Upper lobe of left lung (tissue), 6 donors: Measurements from ENCODE around the gene FAM200B. TPM values are rescaled to one million over a fixed set of nuclear protein-coding genes. Genes with fewer than 3 reads are reported as not detected.
A peak's percentile ranks its signal among the peaks of the same experiment; 100 is the strongest.

Source experiments
- ATAC-seq, 2 donors: fragments of 200-7000 bp; cut with Tn5 transposase; one replicate each; pipeline ENCODE4 v1.9.1; 2022; ENCODE audit warnings: mild to moderate bottlenecking in 2 of 2, moderate library complexity in 2 of 2; ENCODE audit not compliant: low FRiP score in 2 of 2
- DNase-seq, 2 donors: peaks; one replicate each; pipeline ENCODE4 v3.0.0-alpha.2; 2019 to 2020
- H3K27ac ChIP-seq, 4 donors: fragments of 200-600 bp; sonication (generic); one replicate each; pipeline ENCODE4 v1.5.1; 2016 to 2019
- H3K27me3 ChIP-seq, 4 donors: fragments of 200-600 bp; sonication (generic); one replicate each; pipeline ENCODE4 v1.5.1; 2017 to 2019
- H3K36me3 ChIP-seq, 4 donors: fragments of 200-600 bp; sonication (generic); one replicate each; pipeline ENCODE4 v1.5.1; 2016 to 2019
- H3K4me1 ChIP-seq, 4 donors: fragments of 200-600 bp; sonication (generic); one replicate each; pipeline ENCODE4 v1.5.1; 2018 to 2019
- H3K4me3 ChIP-seq, 4 donors: fragments of 200-600 bp; sonication (generic); one replicate each; pipeline ENCODE4 v1.5.1; 2017 to 2019; ENCODE audit warnings: mild to moderate bottlenecking in 2 of 4, moderate library complexity in 1 of 4
- H3K9me3 ChIP-seq, 4 donors: fragments of 200-600 bp; sonication (generic); one replicate each; pipeline ENCODE4 v1.5.1; 2018 to 2019
- CTCF ChIP-seq, 6 experiments: fragments of 450-650 bp in 4 of 6; fragments of 200-600 bp in 2 of 6; sonication (generic) in 2 of 6; IDR thresholded peaks; one replicate each; pipeline ENCODE4 v1.5.1; 2016 to 2019; ENCODE audit warnings: antibody characterized with exemption in 6 of 6
- EP300 ChIP-seq, 4 donors: sonication (generic); formaldehyde crosslinking; IDR thresholded peaks; one replicate each; pipeline ENCODE4 v1.5.1; 2017; ENCODE audit warnings: antibody characterized with exemption in 4 of 4, control low read depth in 2 of 4
- POLR2A ChIP-seq, 4 donors: fragments of 450-650 bp; IDR thresholded peaks; one replicate each; pipeline ENCODE4 v1.5.1; 2016 to 2017; ENCODE audit warnings: antibody characterized with exemption in 4 of 4, mild to moderate bottlenecking in 2 of 4
- POLR2AphosphoS5 ChIP-seq, 2 donors: sonication (generic); formaldehyde crosslinking; IDR thresholded peaks; one replicate each; pipeline ENCODE4 v1.5.1; 2017; ENCODE audit warnings: antibody characterized with exemption in 2 of 2
- WGBS, 2 donors: methylation state at CpG; one replicate each; pipeline ENCODE4 v1.1.5; 2017 to 2018; 5-methylcytosine and 5-hydroxymethylcytosine counted together
- total RNA-seq, 6 donors: library from RNA; depleted of rRNA in 4 of 6; stranded (reverse); fragments of >200 nt in 4 of 6; gene quantifications; one replicate each; pipeline versions ENCODE4 v1.1.0 to v1.2.1, GENCODE V29; 2016 to 2021
- donor health status: DM: no; HTN: no; CAD: no; lungs with moderate emphysema.
- donor health status: DM: no; HTN: yes; CAD: no; lungs with severe emphysema.

FAM200B gene
- total RNA-seq, 6 donors from 2014 or later, result 13.6 to 48.2 (median 26.9) TPM

GRCh38 chr4:15689540-15689939 lies 7.9 kb downstream of the FAM200B start:
- H3K4me3 ChIP-seq, result no peak overlapping the region
- peak overlapping the region in 3 of 4 donors; percentile 42 to 80 (median 57) for H3K27ac ChIP-seq
- DNase-seq (peak in 1 of 2 donors; percentile 51), ATAC-seq (peak in 1 of 2 donors; percentile 47)
- no peaks in the 10 kb centered on the region for H3K9me3 ChIP-seq
- H3K27me3 ChIP-seq, result no peaks in the 10 kb centered on the region
- TF ChIP-seq POLR2A (IDR thresholded peaks at IDR 0.05), result no peak
- no peak for TF ChIP-seq POLR2AphosphoS5 (IDR thresholded peaks at IDR 0.05)
- no peak for TF ChIP-seq EP300 (IDR thresholded peaks at IDR 0.05)
- TF ChIP-seq CTCF (IDR thresholded peaks at IDR 0.05), result no peak
- H3K36me3 ChIP-seq, result peaks cover 0 to 30% (median 3%) of the 10 kb centered on the region in 4 donors
- 72 to 89% methylated on average over 2 of the region's 2 CpGs for WGBS, 2 donors
- H3K4me1 ChIP-seq, result peaks cover 0 to 17% (median 11%) of the 10 kb centered on the region in 4 donors

- Histone ChIP-seq H3K27ac (peak overlapping the region in 3 of 4 donors; percentile 42 to 80 (median 57)), H3K4me3 (no peak overlapping the region), H3K9me3 (no peaks in the 10 kb centered on the region), H3K36me3 (peaks cover 0 to 30% (median 3%) of the 10 kb centered on the region in 4 donors), H3K4me1 (peaks cover 0 to 12% (median 7%) of the 10 kb centered on the region in 4 donors), H3K27me3 (no peaks in the 10 kb centered on the region)
- TF ChIP-seq POLR2AphosphoS5 (IDR thresholded peaks at IDR 0.05) (peak in 1 of 2 donors; percentile 43), CTCF (IDR thresholded peaks at IDR 0.05) (no peak)
- 67 to 80% methylated on average over 7 of the region's 7 CpGs for WGBS, 2 donors
- DNase-seq (no peak), ATAC-seq (peak; percentile 34 to 85)
Observed at GRCh38 chr4:15690020-15690809, 8.6 kb downstream of the FAM200B start.

GRCh38 chr4:15691346-15692135 lies 9.9 kb downstream of the FAM200B start:
- DNase-seq (no peak), ATAC-seq (peak in 1 of 2 donors; percentile 82)
- Histone ChIP-seq H3K4me1 (peaks cover 0 to 12% (median 4%) of the 10 kb centered on the region in 4 donors), H3K27ac (peak overlapping the region in 2 of 4 donors; percentile 44 to 80), H3K4me3 (no peak overlapping the region), H3K9me3 (no peaks in the 10 kb centered on the region), H3K27me3 (no peaks in the 10 kb centered on the region), H3K36me3 (peaks cover 0 to 24% (median 3%) of the 10 kb centered on the region in 4 donors)
- TF ChIP-seq POLR2AphosphoS5 (IDR thresholded peaks at IDR 0.05) (no peak), CTCF (IDR thresholded peaks at IDR 0.05) (no peak)
- WGBS, 2 donors, result 54 to 58% methylated on average over 3 of the region's 3 CpGs

GRCh38 chr4:15692602-15693001 lies 11.0 kb downstream of the FAM200B start:
- TF ChIP-seq POLR2AphosphoS5 (IDR thresholded peaks at IDR 0.05) (no peak), CTCF (IDR thresholded peaks at IDR 0.05) (no peak), EP300 (IDR thresholded peaks at IDR 0.05) (no peak), POLR2A (IDR thresholded peaks at IDR 0.05) (no peak)
- Histone ChIP-seq H3K4me3 (no peak overlapping the region), H3K4me1 (peaks cover 0 to 12% (median 4%) of the 10 kb centered on the region in 4 donors), H3K27ac (no peak overlapping the region), H3K36me3 (peaks cover 0 to 13% (median 0%) of the 10 kb centered on the region in 4 donors), H3K27me3 (no peaks in the 10 kb centered on the region), H3K9me3 (no peaks in the 10 kb centered on the region)
- ATAC-seq (no peak), DNase-seq (no peak)
- 85 to 94% methylated on average over 2 of the region's 2 CpGs for WGBS, 2 donors
